ENCODE results near the gene CXADR. TPM values are rescaled to one million over a fixed set of nuclear protein-coding genes. Genes with fewer than 3 reads are reported as not detected.
"Not testable (repeated sequence)": the region's sequence is repeated elsewhere in the genome, so short reads cannot be mapped to it uniquely, and the experiment has no call there.

The CXADR gene
- total RNA-seq, 2 donors from 2014 or later: 0.28 TPM; not detected in 1

GRCh38 chr21:17494051-17494450 is 18.8 kb upstream of the CXADR start:
- no peak for ATAC-seq (ENCODE audit: insufficient number of reproducible peaks, low FRiP score, low read depth)

GRCh38 chr21:17495680-17496079 is 17.2 kb upstream of the CXADR start:
- no peak for ATAC-seq (ENCODE audit: insufficient number of reproducible peaks, low FRiP score, low read depth)
- H3K27ac ChIP-seq: no peak overlapping the region
- no peaks in the 10 kb centered on the region for H3K36me3 ChIP-seq
- H3K4me3 ChIP-seq: no peak overlapping the region
- H3K4me1 ChIP-seq (ENCODE audit: control insufficient read depth in 1 of 2, low read depth in 2 of 2): peaks cover 0 to 8% of the 10 kb centered on the region in 2 donors
- no peak for DNase-seq (ENCODE audit: low spot score)
- no peak for TF ChIP-seq CTCF (IDR thresholded peaks at IDR 0.05)
- H3K9me3 ChIP-seq: no peaks in the 10 kb centered on the region
- H3K27me3 ChIP-seq (replicated peaks; ENCODE audit: insufficient read depth): no peaks in the 10 kb centered on the region

More at GRCh38 chr21:17494051-17494450, 18.8 kb upstream of the CXADR start:
- no peak for TF ChIP-seq CTCF (IDR thresholded peaks at IDR 0.05)
- no peak for DNase-seq (ENCODE audit: low spot score)
- Histone ChIP-seq H3K36me3 (no peaks in the 10 kb centered on the region), H3K27ac (no peak overlapping the region), H3K4me3 (no peak overlapping the region), H3K27me3 (replicated peaks; ENCODE audit: insufficient read depth) (no peaks in the 10 kb centered on the region), H3K9me3 (no peaks in the 10 kb centered on the region), H3K4me1 (ENCODE audit: control insufficient read depth in 1 of 2, low read depth in 2 of 2) (peaks cover 0 to 8% of the 10 kb centered on the region in 2 donors)

GRCh38 chr21:17497316-17497715 is 15.5 kb upstream of the CXADR start:
- DNase-seq (ENCODE audit: low spot score) (no peak), ATAC-seq (ENCODE audit: insufficient number of reproducible peaks, low FRiP score, low read depth) (no peak)
- H3K27me3 ChIP-seq (replicated peaks; ENCODE audit: insufficient read depth): no peaks in the 10 kb centered on the region
- TF ChIP-seq CTCF (IDR thresholded peaks at IDR 0.05): no peak
- no peaks in the 10 kb centered on the region for H3K36me3 ChIP-seq
- H3K9me3 ChIP-seq: no peaks in the 10 kb centered on the region
- H3K27ac ChIP-seq: no peak overlapping the region
- H3K4me3 ChIP-seq: no peak overlapping the region
- H3K4me1 ChIP-seq (ENCODE audit: control insufficient read depth in 1 of 2, low read depth in 2 of 2): peaks cover 0 to 4% of the 10 kb centered on the region in 2 donors

GRCh38 chr21:17498586-17498985 is 14.3 kb upstream of the CXADR start:
- Histone ChIP-seq H3K27me3 (replicated peaks; ENCODE audit: insufficient read depth) (no peaks in the 10 kb centered on the region), H3K4me1 (ENCODE audit: control insufficient read depth in 1 of 2, low read depth in 2 of 2) (no peaks in the 10 kb centered on the region), H3K4me3 (no peak overlapping the region), H3K9me3 (no peaks in the 10 kb centered on the region), H3K27ac (no peak overlapping the region), H3K36me3 (no peaks in the 10 kb centered on the region)
- TF ChIP-seq CTCF (IDR thresholded peaks at IDR 0.05): no peak
- DNase-seq (ENCODE audit: low spot score): no peak
- no peak for ATAC-seq (ENCODE audit: insufficient number of reproducible peaks, low FRiP score, low read depth)

- no peaks in the 10 kb centered on the region for H3K36me3 ChIP-seq
- no peak for TF ChIP-seq CTCF (IDR thresholded peaks at IDR 0.05)
- ATAC-seq (ENCODE audit: insufficient number of reproducible peaks, low FRiP score, low read depth) (no peak), DNase-seq (ENCODE audit: low spot score) (no peak)
- H3K4me3 ChIP-seq: no peak overlapping the region
- H3K4me1 ChIP-seq (ENCODE audit: control insufficient read depth in 1 of 2, low read depth in 2 of 2): no peaks in the 10 kb centered on the region
- peaks cover 3% of the 10 kb centered on the region for H3K9me3 ChIP-seq
- H3K27ac ChIP-seq: no peak overlapping the region
- no peaks in the 10 kb centered on the region for H3K27me3 ChIP-seq (replicated peaks; ENCODE audit: insufficient read depth)
Measured at GRCh38 chr21:17501107-17502006, 11.5 kb upstream of the CXADR start.

GRCh38 chr21:17502985-17503384 is 9.9 kb upstream of the CXADR start:
- not testable (repeated sequence) for ATAC-seq (ENCODE audit: insufficient number of reproducible peaks, low FRiP score, low read depth); DNase-seq (ENCODE audit: low spot score)

More at GRCh38 chr21:17502985-17503384, 9.9 kb upstream of the CXADR start:
- H3K27ac ChIP-seq; H3K4me3 ChIP-seq; H3K9me3 ChIP-seq; H3K36me3 ChIP-seq; H3K4me1 ChIP-seq (ENCODE audit: control insufficient read depth in 1 of 2, low read depth in 2 of 2); H3K27me3 ChIP-seq (replicated peaks; ENCODE audit: insufficient read depth): not testable (repeated sequence)

Measured in thoracic aorta (tissue), 2 donors.